ENCODE measurements around the gene ZNF292.

The ZNF292 gene

GRCh38 chr6:87171938-87172633 is 16.7 kb downstream of the ZNF292 start:
- peaks cover 17% of the 10 kb centered on the region for H3K4me1 ChIP-seq (ENCODE audit: low read length)
- H4K20me1 ChIP-seq (ENCODE audit: insufficient read depth, low read length), result peaks cover 99% of the 10 kb centered on the region
- H3K4me2 ChIP-seq (ENCODE audit: low read length), result no peak overlapping the region
- H3K27me3 ChIP-seq (ENCODE audit: low read depth, low read length), result no peaks in the 10 kb centered on the region
- H3K27ac ChIP-seq (ENCODE audit: low read length), result no peak overlapping the region
- H3K9ac ChIP-seq (ENCODE audit: low read length), result no peak overlapping the region
- TF ChIP-seq, protein P1, sequence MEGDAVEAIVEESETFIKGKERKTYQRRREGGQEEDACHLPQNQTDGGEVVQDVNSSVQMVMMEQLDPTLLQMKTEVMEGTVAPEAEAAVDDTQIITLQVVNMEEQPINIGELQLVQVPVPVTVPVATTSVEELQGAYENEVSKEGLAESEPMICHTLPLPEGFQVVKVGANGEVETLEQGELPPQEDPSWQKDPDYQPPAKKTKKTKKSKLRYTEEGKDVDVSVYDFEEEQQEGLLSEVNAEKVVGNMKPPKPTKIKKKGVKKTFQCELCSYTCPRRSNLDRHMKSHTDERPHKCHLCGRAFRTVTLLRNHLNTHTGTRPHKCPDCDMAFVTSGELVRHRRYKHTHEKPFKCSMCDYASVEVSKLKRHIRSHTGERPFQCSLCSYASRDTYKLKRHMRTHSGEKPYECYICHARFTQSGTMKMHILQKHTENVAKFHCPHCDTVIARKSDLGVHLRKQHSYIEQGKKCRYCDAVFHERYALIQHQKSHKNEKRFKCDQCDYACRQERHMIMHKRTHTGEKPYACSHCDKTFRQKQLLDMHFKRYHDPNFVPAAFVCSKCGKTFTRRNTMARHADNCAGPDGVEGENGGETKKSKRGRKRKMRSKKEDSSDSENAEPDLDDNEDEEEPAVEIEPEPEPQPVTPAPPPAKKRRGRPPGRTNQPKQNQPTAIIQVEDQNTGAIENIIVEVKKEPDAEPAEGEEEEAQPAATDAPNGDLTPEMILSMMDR (IDR thresholded peaks at IDR 0.05; ENCODE audit: low read depth, low read length), result no peak
- no peak for TF ChIP-seq EZH2phosphoT487 (IDR thresholded peaks at IDR 0.05; ENCODE audit: low read depth)
- H3K36me3 ChIP-seq (replicated peaks; ENCODE audit: low read depth, low read length), result peaks cover 12% of the 10 kb centered on the region
- peaks cover 99% of the 10 kb centered on the region for H3K79me2 ChIP-seq (ENCODE audit: low read length)
- H2AFZ ChIP-seq (ENCODE audit: low read depth, low read length), result no peak overlapping the region
- H3K9me3 ChIP-seq (ENCODE audit: insufficient read depth, low read length), result no peaks in the 10 kb centered on the region
- no peak overlapping the region for H3K4me3 ChIP-seq (ENCODE audit: low read length)

DNA sequence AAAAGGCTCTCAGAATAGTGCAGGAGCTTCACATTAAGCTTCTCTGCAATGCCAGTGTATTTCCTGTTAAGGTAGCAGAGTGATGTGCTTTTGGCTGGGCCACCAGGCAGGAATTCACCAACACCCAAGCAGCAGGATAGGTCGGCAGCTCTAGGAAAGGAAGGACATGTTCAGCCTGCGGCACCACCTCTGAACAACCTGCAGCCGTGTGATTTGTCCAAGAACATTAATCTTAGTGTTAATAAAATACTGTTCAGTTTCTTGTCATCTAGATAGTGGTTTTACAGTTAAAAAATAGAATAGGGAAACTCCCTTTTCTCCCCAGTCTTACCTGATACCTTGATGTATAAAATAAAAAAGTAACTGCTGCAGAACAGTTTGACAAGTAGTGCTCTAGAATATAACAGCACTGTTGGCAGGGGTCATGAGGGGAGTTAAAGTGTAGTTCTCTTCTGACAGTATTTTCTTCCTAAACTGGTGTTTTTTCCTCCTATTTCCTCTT is 18.8 kb downstream of the ZNF292 start:
- peak overlapping the region; percentile 18 for H3K4me3 ChIP-seq (ENCODE audit: low read length)
- no peak overlapping the region for H3K27ac ChIP-seq (ENCODE audit: low read length)
- H3K4me2 ChIP-seq (ENCODE audit: low read length), result peak overlapping the region; percentile 30
- peaks cover 98% of the 10 kb centered on the region for H4K20me1 ChIP-seq (ENCODE audit: insufficient read depth, low read length)
- peaks cover 99% of the 10 kb centered on the region for H3K79me2 ChIP-seq (ENCODE audit: low read length)
- no peaks in the 10 kb centered on the region for H3K27me3 ChIP-seq (ENCODE audit: low read depth, low read length)
- H2AFZ ChIP-seq (ENCODE audit: low read depth, low read length), result no peak overlapping the region
- H3K36me3 ChIP-seq (replicated peaks; ENCODE audit: low read depth, low read length), result peaks cover 14% of the 10 kb centered on the region
- H3K4me1 ChIP-seq (ENCODE audit: low read length), result peaks cover 17% of the 10 kb centered on the region
- H3K9ac ChIP-seq (ENCODE audit: low read length), result no peak overlapping the region
- TF ChIP-seq, protein P1 (IDR thresholded peaks at IDR 0.05; ENCODE audit: low read depth, low read length), result no peak
- H3K9me3 ChIP-seq (ENCODE audit: insufficient read depth, low read length), result no peaks in the 10 kb centered on the region

DNA sequence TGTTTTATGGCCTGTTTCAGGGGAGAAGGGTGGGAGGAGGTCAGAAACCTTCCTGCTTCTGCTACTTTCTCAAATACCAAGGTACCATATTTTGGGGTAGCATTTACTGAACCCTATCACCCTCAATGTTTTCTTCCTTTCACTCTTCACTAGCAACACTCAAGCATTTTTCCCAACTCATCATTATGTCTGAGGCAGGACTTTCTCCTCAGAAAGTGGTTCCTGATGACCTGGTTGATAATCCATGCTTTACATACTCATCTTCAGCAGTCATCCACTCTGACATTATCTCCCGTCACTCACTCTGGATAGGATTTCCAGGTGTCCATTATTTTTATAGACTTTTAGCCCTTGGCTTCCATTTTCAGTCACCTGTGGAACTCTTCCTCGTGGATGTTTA is 21.1 kb downstream of the ZNF292 start:
- H3K79me2 ChIP-seq (ENCODE audit: low read length), result peaks cover 99% of the 10 kb centered on the region
- peaks cover 17% of the 10 kb centered on the region for H3K4me1 ChIP-seq (ENCODE audit: low read length)
- peaks cover 18% of the 10 kb centered on the region for H3K36me3 ChIP-seq (replicated peaks; ENCODE audit: low read depth, low read length)
- H3K27ac ChIP-seq (ENCODE audit: low read length), result no peak overlapping the region
- H2AFZ ChIP-seq (ENCODE audit: low read depth, low read length), result no peak overlapping the region
- H4K20me1 ChIP-seq (ENCODE audit: insufficient read depth, low read length), result peaks cover 97% of the 10 kb centered on the region
- TF ChIP-seq, protein P1 (IDR thresholded peaks at IDR 0.05; ENCODE audit: low read depth, low read length), result no peak
- no peak for TF ChIP-seq EZH2phosphoT487 (IDR thresholded peaks at IDR 0.05; ENCODE audit: low read depth)
- no peak overlapping the region for H3K4me2 ChIP-seq (ENCODE audit: low read length)
- no peak overlapping the region for H3K9ac ChIP-seq (ENCODE audit: low read length)
- no peaks in the 10 kb centered on the region for H3K9me3 ChIP-seq (ENCODE audit: insufficient read depth, low read length)
- no peaks in the 10 kb centered on the region for H3K27me3 ChIP-seq (ENCODE audit: low read depth, low read length)
- H3K4me3 ChIP-seq (ENCODE audit: low read length), result no peak overlapping the region

- H2AFZ ChIP-seq (ENCODE audit: low read depth, low read length), result no peak overlapping the region
- no peak overlapping the region for H3K27ac ChIP-seq (ENCODE audit: low read length)
- H3K9ac ChIP-seq (ENCODE audit: low read length), result no peak overlapping the region
- H3K79me2 ChIP-seq (ENCODE audit: low read length), result peaks cover 96% of the 10 kb centered on the region
- H3K4me2 ChIP-seq (ENCODE audit: low read length), result no peak overlapping the region
- TF ChIP-seq EZH2phosphoT487 (IDR thresholded peaks at IDR 0.05; ENCODE audit: low read depth), result no peak
- TF ChIP-seq, protein P1 (IDR thresholded peaks at IDR 0.05; ENCODE audit: low read depth, low read length), result no peak
- H3K4me3 ChIP-seq (ENCODE audit: low read length), result no peak overlapping the region
- no peaks in the 10 kb centered on the region for H3K27me3 ChIP-seq (ENCODE audit: low read depth, low read length)
- no peaks in the 10 kb centered on the region for H3K9me3 ChIP-seq (ENCODE audit: insufficient read depth, low read length)
- H3K36me3 ChIP-seq (replicated peaks; ENCODE audit: low read depth, low read length), result peaks cover 28% of the 10 kb centered on the region
- H3K4me1 ChIP-seq (ENCODE audit: low read length), result peaks cover 14% of the 10 kb centered on the region
- peaks cover 98% of the 10 kb centered on the region for H4K20me1 ChIP-seq (ENCODE audit: insufficient read depth, low read length)
These were observed 24.9 kb downstream of the ZNF292 start for GRCh38 chr6:87180105-87180728.

Measured in OCI-LY3 (cell line).